ENCODE results near the gene DAND5. TPM values are rescaled to one million over a fixed set of nuclear protein-coding genes. Genes with fewer than 3 reads are reported as not detected.

DAND5 gene
- total and polyA plus RNA-seq, 2 of the 13 experiments (the other 11 are each of a cell fraction or from before 2014, with no cell fraction given) = 0.04 TPM; not detected in 1

DNA sequence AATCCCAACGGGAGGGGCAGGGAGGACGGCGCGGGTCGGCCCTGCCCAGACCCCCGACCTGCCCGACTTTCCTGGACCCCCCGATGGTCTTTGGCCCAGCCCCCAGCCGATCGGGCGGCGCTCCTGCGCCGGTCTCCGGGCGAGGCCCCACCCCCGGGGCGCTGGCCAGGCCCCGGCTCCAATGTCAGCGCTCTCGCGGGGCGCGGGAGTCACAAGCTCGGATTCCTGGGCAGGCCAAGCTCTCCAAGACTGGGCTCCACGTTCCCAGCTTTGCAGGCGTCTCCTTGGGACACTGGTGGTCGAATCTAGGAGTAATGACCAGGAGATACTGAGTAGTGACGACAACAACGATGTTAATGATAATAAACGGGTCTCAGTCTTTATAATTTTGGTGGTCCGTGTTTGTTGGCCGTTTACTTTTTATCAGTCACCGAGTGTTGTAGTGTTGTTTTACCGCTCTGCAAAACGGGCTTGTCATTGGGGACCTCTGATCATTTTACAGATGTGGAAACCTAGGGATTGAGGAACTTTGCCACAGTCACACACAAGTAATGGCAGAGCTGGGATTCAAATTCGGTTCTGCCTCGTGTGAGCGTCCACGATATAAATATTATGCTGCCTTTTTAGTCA, 23.2 kb upstream of the DAND5 start (continued):
- TF ChIP-seq, protein P1, sequence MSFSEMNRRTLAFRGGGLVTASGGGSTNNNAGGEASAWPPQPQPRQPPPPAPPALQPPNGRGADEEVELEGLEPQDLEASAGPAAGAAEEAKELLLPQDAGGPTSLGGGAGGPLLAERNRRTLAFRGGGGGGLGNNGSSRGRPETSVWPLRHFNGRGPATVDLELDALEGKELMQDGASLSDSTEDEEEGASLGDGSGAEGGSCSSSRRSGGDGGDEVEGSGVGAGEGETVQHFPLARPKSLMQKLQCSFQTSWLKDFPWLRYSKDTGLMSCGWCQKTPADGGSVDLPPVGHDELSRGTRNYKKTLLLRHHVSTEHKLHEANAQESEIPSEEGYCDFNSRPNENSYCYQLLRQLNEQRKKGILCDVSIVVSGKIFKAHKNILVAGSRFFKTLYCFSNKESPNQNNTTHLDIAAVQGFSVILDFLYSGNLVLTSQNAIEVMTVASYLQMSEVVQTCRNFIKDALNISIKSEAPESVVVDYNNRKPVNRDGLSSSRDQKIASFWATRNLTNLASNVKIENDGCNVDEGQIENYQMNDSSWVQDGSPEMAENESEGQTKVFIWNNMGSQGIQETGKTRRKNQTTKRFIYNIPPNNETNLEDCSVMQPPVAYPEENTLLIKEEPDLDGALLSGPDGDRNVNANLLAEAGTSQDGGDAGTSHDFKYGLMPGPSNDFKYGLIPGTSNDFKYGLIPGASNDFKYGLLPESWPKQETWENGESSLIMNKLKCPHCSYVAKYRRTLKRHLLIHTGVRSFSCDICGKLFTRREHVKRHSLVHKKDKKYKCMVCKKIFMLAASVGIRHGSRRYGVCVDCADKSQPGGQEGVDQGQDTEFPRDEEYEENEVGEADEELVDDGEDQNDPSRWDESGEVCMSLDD (CRISPR knock-in tag; IDR thresholded peaks at IDR 0.05; ENCODE audit: borderline replicate concordance) = no peak
- TF ChIP-seq ZSCAN22 (CRISPR knock-in tag; IDR thresholded peaks at IDR 0.05) (no peak), KDM5A (IDR thresholded peaks at IDR 0.05; ENCODE audit: borderline replicate concordance, low read length) (peak; percentile 59; the same call in 1 of the 2 replicates), REL (CRISPR knock-in tag; conservative IDR thresholded peaks at IDR 0.05) (0 out of 2 replicates have a peak, but pooled peaks have one; percentile 42), ZNF160 (CRISPR knock-in tag; IDR thresholded peaks at IDR 0.05) (no peak), ZNF550 (CRISPR knock-in tag; IDR thresholded peaks at IDR 0.05; ENCODE audit: borderline replicate concordance) (no peak), ZNF878 (CRISPR knock-in tag; IDR thresholded peaks at IDR 0.05) (no peak), ZNF12 (CRISPR knock-in tag; IDR thresholded peaks at IDR 0.05) (0 out of 2 replicates have a peak, but pooled peaks have one; percentile 4), ZNF34 (CRISPR knock-in tag; IDR thresholded peaks at IDR 0.05; ENCODE audit: borderline replicate concordance) (0 out of 2 replicates have a peak, but pooled peaks have one; percentile 22), ZNF317 (CRISPR knock-in tag; IDR thresholded peaks at IDR 0.05) (no peak), TBX3 (IDR thresholded peaks at IDR 0.05; ENCODE audit: borderline replicate concordance) (no peak), KLF11 (CRISPR knock-in tag; IDR thresholded peaks at IDR 0.05) (no peak), SP1 (IDR thresholded peaks at IDR 0.05) (no peak), SP1 (CRISPR knock-in tag; IDR thresholded peaks at IDR 0.05) (no peak), ZC3H13 (CRISPR knock-in tag; IDR thresholded peaks at IDR 0.05) (0 out of 2 replicates have a peak, but pooled peaks have one; percentile 41), KAT2B (IDR thresholded peaks at IDR 0.05; ENCODE audit: borderline replicate concordance, low read depth, low read length) (no peak), ZNF3 (CRISPR knock-in tag; IDR thresholded peaks at IDR 0.05) (peak; percentile 92), PHF8 (CRISPR knock-in tag; IDR thresholded peaks at IDR 0.05) (peak; percentile 18; the same call in 1 of the 2 replicates), PITX1 (CRISPR knock-in tag; IDR thresholded peaks at IDR 0.05) (no peak), AGO2 (optimal IDR thresholded peaks at IDR 0.05; ENCODE audit: low read depth, low read length) (peak; percentile 4), HNRNPK (IDR thresholded peaks at IDR 0.05; ENCODE audit: low read depth, low read length, poor library complexity, severe bottlenecking) (peak; percentile 91), ESRRA (CRISPR knock-in tag; IDR thresholded peaks at IDR 0.05; ENCODE audit: low read depth) (no peak), ZNF496 (CRISPR knock-in tag; IDR thresholded peaks at IDR 0.05; ENCODE audit: insufficient replicate concordance) (no peak)
- TF ChIP-seq, protein P2, sequence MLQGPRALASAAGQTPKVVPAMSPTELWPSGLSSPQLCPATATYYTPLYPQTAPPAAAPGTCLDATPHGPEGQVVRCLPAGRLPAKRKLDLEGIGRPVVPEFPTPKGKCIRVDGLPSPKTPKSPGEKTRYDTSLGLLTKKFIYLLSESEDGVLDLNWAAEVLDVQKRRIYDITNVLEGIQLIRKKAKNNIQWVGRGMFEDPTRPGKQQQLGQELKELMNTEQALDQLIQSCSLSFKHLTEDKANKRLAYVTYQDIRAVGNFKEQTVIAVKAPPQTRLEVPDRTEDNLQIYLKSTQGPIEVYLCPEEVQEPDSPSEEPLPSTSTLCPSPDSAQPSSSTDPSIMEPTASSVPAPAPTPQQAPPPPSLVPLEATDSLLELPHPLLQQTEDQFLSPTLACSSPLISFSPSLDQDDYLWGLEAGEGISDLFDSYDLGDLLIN (CRISPR knock-in tag; IDR thresholded peaks at IDR 0.05; ENCODE audit: borderline replicate concordance) = no peak
- TF ChIP-seq, protein P3, sequence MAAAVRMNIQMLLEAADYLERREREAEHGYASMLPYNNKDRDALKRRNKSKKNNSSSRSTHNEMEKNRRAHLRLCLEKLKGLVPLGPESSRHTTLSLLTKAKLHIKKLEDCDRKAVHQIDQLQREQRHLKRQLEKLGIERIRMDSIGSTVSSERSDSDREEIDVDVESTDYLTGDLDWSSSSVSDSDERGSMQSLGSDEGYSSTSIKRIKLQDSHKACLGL (CRISPR knock-in tag; IDR thresholded peaks at IDR 0.05) = no peak
- TF ChIP-seq, protein P4, sequence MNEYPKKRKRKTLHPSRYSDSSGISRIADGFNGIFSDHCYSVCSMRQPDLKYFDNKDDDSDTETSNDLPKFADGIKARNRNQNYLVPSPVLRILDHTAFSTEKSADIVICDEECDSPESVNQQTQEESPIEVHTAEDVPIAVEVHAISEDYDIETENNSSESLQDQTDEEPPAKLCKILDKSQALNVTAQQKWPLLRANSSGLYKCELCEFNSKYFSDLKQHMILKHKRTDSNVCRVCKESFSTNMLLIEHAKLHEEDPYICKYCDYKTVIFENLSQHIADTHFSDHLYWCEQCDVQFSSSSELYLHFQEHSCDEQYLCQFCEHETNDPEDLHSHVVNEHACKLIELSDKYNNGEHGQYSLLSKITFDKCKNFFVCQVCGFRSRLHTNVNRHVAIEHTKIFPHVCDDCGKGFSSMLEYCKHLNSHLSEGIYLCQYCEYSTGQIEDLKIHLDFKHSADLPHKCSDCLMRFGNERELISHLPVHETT (CRISPR knock-in tag; conservative IDR thresholded peaks at IDR 0.05) = no peak

Measured in HepG2 (cell line).